ENCODE data around the gene SHROOM2.

DNA sequence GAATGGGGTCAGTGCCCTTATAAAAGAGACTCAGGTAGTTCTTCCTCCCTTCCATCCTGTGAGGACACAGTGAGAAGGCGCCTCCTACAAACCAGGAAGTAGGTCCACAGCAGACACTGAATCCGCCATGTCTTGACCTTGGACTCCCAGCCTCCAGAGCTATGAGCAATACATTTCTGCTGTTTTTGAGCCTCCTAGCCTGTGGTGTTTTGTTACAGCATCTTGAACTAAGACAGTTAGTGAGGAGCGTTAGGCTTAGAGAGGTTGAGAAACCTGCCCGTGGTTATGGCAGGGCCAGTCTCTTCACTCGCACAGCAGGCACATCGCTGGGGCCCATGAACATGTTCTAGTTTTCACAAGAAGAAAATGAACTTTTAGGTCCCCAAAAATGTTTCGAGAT, 19.7 kb downstream of the SHROOM2 start:
- no peak for TF ChIP-seq POLR2A (IDR thresholded peaks at IDR 0.05; ENCODE audit: low read length)
- TF ChIP-seq GATA1 (IDR thresholded peaks at IDR 0.05; ENCODE audit: low read depth, low read length): no peak
